ENCODE data around the gene CHPT1. TPM values are rescaled to one million over a fixed set of nuclear protein-coding genes. Genes with fewer than 3 reads are reported as not detected.
"Not testable (repeated sequence)": the region's sequence is repeated elsewhere in the genome, so short reads cannot be mapped to it uniquely, and the experiment has no call there.

The CHPT1 gene
- polyA plus RNA-seq, 1 donor, result 174 TPM

DNA sequence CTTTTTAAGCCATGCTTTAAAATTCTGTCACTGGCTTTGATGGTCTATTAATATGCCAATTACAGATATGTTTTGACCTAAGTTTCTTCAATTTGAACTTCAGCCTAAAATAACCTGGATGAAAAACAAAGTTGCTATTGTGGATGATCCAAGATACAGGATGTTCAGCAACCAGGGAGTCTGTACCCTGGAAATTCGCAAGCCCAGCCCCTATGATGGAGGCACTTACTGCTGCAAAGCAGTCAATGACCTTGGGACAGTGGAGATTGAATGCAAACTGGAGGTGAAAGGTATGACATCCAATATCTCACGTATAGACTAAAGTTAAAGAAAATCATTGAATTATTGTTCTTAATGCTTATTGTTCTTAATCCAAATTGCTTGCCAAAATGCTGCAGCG, 17.2 kb upstream of the CHPT1 start:
- no peaks in the 10 kb centered on the region for H3K27me3 ChIP-seq (ENCODE audit: control insufficient read depth, insufficient read depth, low read length)
- 100% methylated on average over 1 of the region's 3 CpGs for WGBS (ENCODE audit: insufficient coverage, low lambda C conversion rate)
- DNase-seq, result no peak
- no peak overlapping the region for H3K27ac ChIP-seq (ENCODE audit: low read length)
- no peaks in the 10 kb centered on the region for H3K4me1 ChIP-seq (ENCODE audit: control insufficient read depth, insufficient read depth, low read length)
- H3K4me3 ChIP-seq (ENCODE audit: low read length), result no peak overlapping the region
- H3K36me3 ChIP-seq (ENCODE audit: control insufficient read depth, insufficient read depth, low read length), result no peaks in the 10 kb centered on the region
- no peaks in the 10 kb centered on the region for H3K9me3 ChIP-seq (ENCODE audit: control insufficient read depth, low read depth, low read length)

DNA sequence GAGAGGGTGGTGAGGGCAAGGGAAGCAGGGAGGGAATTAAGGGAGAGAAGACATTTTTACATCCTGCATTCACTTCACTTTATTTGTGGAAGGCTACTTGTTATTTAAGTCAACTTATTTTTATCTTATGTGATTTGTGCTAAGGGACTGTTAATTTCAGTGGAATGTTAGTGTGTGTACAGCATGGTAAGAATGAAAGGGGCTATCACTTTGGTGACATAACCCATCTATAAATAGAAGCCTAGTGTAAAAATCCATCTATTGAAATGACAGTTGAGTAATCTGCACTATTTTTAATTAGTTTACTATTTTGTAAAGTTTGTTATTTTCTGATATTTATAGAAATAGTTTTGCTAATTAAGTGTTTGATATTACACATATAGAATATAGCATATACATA, 16.8 kb upstream of the CHPT1 start:
- Histone ChIP-seq H3K4me1 (ENCODE audit: control insufficient read depth, insufficient read depth, low read length) (no peaks in the 10 kb centered on the region), H3K36me3 (ENCODE audit: control insufficient read depth, insufficient read depth, low read length) (no peaks in the 10 kb centered on the region), H3K9me3 (ENCODE audit: control insufficient read depth, low read depth, low read length) (no peaks in the 10 kb centered on the region), H3K27ac (ENCODE audit: low read length) (no peak overlapping the region), H3K27me3 (ENCODE audit: control insufficient read depth, insufficient read depth, low read length) (no peaks in the 10 kb centered on the region), H3K4me3 (ENCODE audit: low read length) (no peak overlapping the region)
- no peak for DNase-seq

- WGBS (ENCODE audit: insufficient coverage, low lambda C conversion rate), result no CpG with 5 or more reads among the region's 6 CpGs
- not testable (repeated sequence) for H3K36me3 ChIP-seq (ENCODE audit: control insufficient read depth, insufficient read depth, low read length); H3K27ac ChIP-seq (ENCODE audit: low read length); H3K4me1 ChIP-seq (ENCODE audit: control insufficient read depth, insufficient read depth, low read length); H3K27me3 ChIP-seq (ENCODE audit: control insufficient read depth, insufficient read depth, low read length); H3K4me3 ChIP-seq (ENCODE audit: low read length); H3K9me3 ChIP-seq (ENCODE audit: control insufficient read depth, low read depth, low read length); DNase-seq
Measured at GRCh38 chr12:101681627-101682026, 15.8 kb upstream of the CHPT1 start.

DNA sequence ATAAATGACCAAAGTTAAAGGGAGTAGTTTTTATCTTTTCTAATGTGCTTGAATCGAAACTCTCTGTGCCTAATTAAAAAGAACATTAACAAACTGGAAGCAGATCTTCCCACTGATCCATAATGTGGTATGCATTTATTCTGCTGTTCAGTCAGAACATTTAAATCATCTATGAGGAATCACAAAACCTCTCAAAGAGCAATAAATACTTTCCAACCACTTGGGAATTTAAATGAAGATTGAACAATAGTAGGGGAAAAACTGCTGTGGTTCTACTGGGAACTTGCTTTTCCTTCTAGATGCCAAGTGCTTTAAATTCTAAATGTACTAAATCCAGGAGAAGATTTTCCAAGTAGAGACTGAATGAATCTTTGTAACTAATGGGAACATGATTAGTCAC, 12.3 kb upstream of the CHPT1 start:
- WGBS (ENCODE audit: insufficient coverage, low lambda C conversion rate), result 100% methylated on average over 1 of the region's 1 CpG
- H3K4me1 ChIP-seq (ENCODE audit: control insufficient read depth, insufficient read depth, low read length), result peaks cover 2% of the 10 kb centered on the region
- no peak overlapping the region for H3K27ac ChIP-seq (ENCODE audit: low read length)
- no peaks in the 10 kb centered on the region for H3K36me3 ChIP-seq (ENCODE audit: control insufficient read depth, insufficient read depth, low read length)
- H3K9me3 ChIP-seq (ENCODE audit: control insufficient read depth, low read depth, low read length), result no peaks in the 10 kb centered on the region
- no peak overlapping the region for H3K4me3 ChIP-seq (ENCODE audit: low read length)
- H3K27me3 ChIP-seq (ENCODE audit: control insufficient read depth, insufficient read depth, low read length), result no peaks in the 10 kb centered on the region
- no peak for DNase-seq

GRCh38 chr12:101686176-101686575, 11.3 kb upstream of the CHPT1 start:
- H3K36me3 ChIP-seq (ENCODE audit: control insufficient read depth, insufficient read depth, low read length), result no peaks in the 10 kb centered on the region
- peaks cover 11% of the 10 kb centered on the region for H3K4me1 ChIP-seq (ENCODE audit: control insufficient read depth, insufficient read depth, low read length)
- H3K27ac ChIP-seq (ENCODE audit: low read length), result no peak overlapping the region
- no peak overlapping the region for H3K4me3 ChIP-seq (ENCODE audit: low read length)
- WGBS (ENCODE audit: insufficient coverage, low lambda C conversion rate), result no CpG with 5 or more reads among the region's 1 CpG
- H3K27me3 ChIP-seq (ENCODE audit: control insufficient read depth, insufficient read depth, low read length), result no peaks in the 10 kb centered on the region
- no peak for DNase-seq
- no peaks in the 10 kb centered on the region for H3K9me3 ChIP-seq (ENCODE audit: control insufficient read depth, low read depth, low read length)

DNA sequence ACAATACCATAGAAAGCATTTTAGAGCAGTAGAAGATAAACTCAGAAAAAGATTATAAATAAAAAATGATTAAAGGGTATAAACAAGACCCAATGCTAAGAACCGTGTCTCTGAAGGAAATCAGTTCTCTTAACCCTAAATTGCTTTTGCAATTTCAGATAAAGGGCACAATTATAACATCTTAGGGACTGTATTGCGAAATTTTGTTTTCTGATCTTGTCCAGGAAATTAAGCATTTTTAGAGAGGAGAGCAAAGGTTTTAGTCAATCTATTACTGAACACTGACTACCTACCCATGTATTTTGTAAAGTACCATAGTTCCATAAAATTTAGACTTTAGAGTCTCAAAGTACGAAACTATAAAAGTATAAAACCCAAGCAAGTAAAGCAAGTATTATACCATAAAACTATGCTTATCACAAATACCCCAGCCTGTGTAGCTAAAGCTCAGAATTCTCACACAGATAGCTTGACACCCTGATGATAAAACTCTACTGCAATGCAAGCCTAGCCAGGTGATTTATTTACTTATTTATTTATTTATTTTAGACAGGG, 6.8 kb upstream of the CHPT1 start:
- Histone ChIP-seq H3K4me1 (ENCODE audit: control insufficient read depth, insufficient read depth, low read length) (peaks cover 25% of the 10 kb centered on the region), H3K27ac (ENCODE audit: low read length) (peak overlapping the region; percentile 51), H3K9me3 (ENCODE audit: control insufficient read depth, low read depth, low read length) (no peaks in the 10 kb centered on the region), H3K36me3 (ENCODE audit: control insufficient read depth, insufficient read depth, low read length) (no peaks in the 10 kb centered on the region), H3K27me3 (ENCODE audit: control insufficient read depth, insufficient read depth, low read length) (no peaks in the 10 kb centered on the region), H3K4me3 (ENCODE audit: low read length) (no peak overlapping the region)
- DNase-seq, result peak; percentile 50 to 85
- 0% methylated on average over 2 of the region's 3 CpGs for WGBS (ENCODE audit: insufficient coverage, low lambda C conversion rate)

GRCh38 chr12:101691503-101692096, 5.8 kb upstream of the CHPT1 start:
- Histone ChIP-seq H3K4me3 (ENCODE audit: low read length) (no peak overlapping the region), H3K27me3 (ENCODE audit: control insufficient read depth, insufficient read depth, low read length) (no peaks in the 10 kb centered on the region), H3K27ac (ENCODE audit: low read length) (peak overlapping the region; percentile 51), H3K36me3 (ENCODE audit: control insufficient read depth, insufficient read depth, low read length) (no peaks in the 10 kb centered on the region), H3K4me1 (ENCODE audit: control insufficient read depth, insufficient read depth, low read length) (peaks cover 32% of the 10 kb centered on the region), H3K9me3 (ENCODE audit: control insufficient read depth, low read depth, low read length) (no peaks in the 10 kb centered on the region)
- no CpG with 5 or more reads among the region's 1 CpG for WGBS (ENCODE audit: insufficient coverage, low lambda C conversion rate)
- no peak for DNase-seq

DNA sequence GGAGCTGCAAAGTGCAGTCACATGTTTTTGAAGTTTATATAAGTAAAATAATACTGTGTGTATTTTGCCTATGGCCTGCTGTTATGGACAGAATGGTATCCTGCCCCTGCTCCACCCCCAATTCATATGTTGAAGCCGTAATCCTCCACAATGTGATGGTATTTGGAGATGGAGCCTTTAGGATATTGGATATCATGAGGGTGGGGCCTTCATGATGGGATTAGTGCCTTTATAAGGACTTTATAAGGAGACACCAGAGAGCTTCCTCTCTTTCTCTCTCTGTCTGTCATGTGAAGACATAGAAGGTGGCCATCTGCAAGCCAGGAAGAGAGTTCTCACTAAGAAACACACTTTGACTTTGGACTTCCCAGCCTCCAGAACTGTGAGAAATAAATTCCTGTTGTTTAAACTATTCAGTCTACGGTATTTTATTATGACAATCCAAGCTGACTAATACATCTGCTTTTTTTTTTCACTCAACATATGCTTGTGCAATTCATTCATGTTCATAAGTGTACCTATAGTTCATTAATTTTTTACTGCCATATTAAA, 3.1 kb upstream of the CHPT1 start:
- Histone ChIP-seq H3K9me3 (ENCODE audit: control insufficient read depth, low read depth, low read length) (no peaks in the 10 kb centered on the region), H3K27ac (ENCODE audit: low read length) (no peak overlapping the region), H3K36me3 (ENCODE audit: control insufficient read depth, insufficient read depth, low read length) (no peaks in the 10 kb centered on the region), H3K4me3 (ENCODE audit: low read length) (no peak overlapping the region), H3K4me1 (ENCODE audit: control insufficient read depth, insufficient read depth, low read length) (peaks cover 32% of the 10 kb centered on the region), H3K27me3 (ENCODE audit: control insufficient read depth, insufficient read depth, low read length) (no peaks in the 10 kb centered on the region)
- 67% methylated on average over 1 of the region's 2 CpGs for WGBS (ENCODE audit: insufficient coverage, low lambda C conversion rate)
- DNase-seq, result no peak

- WGBS (ENCODE audit: insufficient coverage, low lambda C conversion rate), result no CpG with 5 or more reads among the region's 2 CpGs
- Histone ChIP-seq H3K27ac (ENCODE audit: low read length) (peak overlapping the region; percentile 93), H3K4me3 (ENCODE audit: low read length) (no peak overlapping the region)
Measured at GRCh38 chr12:101694986-101695385, 2.5 kb upstream of the CHPT1 start.

GRCh38 chr12:101695706-101696105, 1.7 kb upstream of the CHPT1 start:
- peak overlapping the region; percentile 93 for H3K27ac ChIP-seq (ENCODE audit: low read length)
- peaks cover 24% of the 10 kb centered on the region for H3K4me1 ChIP-seq (ENCODE audit: control insufficient read depth, insufficient read depth, low read length)
- no peaks in the 10 kb centered on the region for H3K9me3 ChIP-seq (ENCODE audit: control insufficient read depth, low read depth, low read length)
- peak; percentile 53 to 73 for DNase-seq
- whole genome bisulfite sequencing (ENCODE audit: insufficient coverage, low lambda C conversion rate), result no CpG with 5 or more reads among the region's 1 CpG
- H3K36me3 ChIP-seq (ENCODE audit: control insufficient read depth, insufficient read depth, low read length), result no peaks in the 10 kb centered on the region
- H3K4me3 ChIP-seq (ENCODE audit: low read length), result no peak overlapping the region
- no peaks in the 10 kb centered on the region for H3K27me3 ChIP-seq (ENCODE audit: control insufficient read depth, insufficient read depth, low read length)

More at GRCh38 chr12:101694986-101695385, 2.5 kb upstream of the CHPT1 start:
- Histone ChIP-seq H3K9me3 (ENCODE audit: control insufficient read depth, low read depth, low read length) (no peaks in the 10 kb centered on the region), H3K27me3 (ENCODE audit: control insufficient read depth, insufficient read depth, low read length) (no peaks in the 10 kb centered on the region), H3K36me3 (ENCODE audit: control insufficient read depth, insufficient read depth, low read length) (no peaks in the 10 kb centered on the region), H3K4me1 (ENCODE audit: control insufficient read depth, insufficient read depth, low read length) (peaks cover 30% of the 10 kb centered on the region)
- DNase-seq, result no peak

Data from large intestine (tissue), 3 donors.